SKM-1 treated with dmso at 0.1 percent for 144 hours (cell line): ENCODE data around the gene SLC29A2.

ENCODE experiments used
- DNase-seq: peaks from one replicate; lab custom pipeline; 2025; ENCODE audit not compliant: unreplicated experiment; lab: John Stamatoyannopoulos, UW

The SLC29A2 gene

DNA sequence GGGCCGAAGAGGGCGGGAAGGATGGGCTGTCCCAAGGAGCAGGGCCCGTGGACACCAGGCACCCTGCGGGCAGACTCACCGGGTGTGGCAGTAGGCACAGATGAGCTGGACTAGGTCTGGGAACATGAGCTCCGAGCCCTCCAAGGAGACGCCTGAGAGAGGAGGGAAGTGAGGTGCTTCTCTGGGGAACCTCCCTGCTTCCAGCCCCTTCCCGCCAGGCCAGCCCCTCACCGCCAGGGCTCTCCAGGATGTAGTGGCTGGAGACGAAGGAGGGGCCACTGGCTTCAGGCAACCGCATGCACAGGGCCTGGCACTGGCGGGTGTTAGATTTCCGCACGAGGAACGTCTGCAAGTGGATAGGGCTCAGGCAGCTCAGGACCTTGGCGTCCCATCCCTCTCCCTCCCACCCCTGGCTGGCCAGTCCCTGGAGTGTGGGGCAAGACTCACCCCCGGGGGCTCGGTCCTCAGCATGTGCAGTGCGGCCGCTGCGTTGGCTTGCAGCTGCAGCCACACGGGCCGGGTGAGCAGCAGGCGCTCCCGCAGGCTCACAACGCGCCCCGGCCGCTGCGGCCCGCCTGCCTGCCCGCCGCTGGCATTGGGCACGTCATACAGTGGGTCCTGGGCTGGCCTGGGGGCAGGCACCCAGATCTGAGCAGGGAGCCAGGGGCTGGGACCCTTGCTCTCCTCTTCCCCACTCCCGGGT, 35.9 kb downstream of the SLC29A2 start:
- peak; percentile 20 for DNase-seq

DNA sequence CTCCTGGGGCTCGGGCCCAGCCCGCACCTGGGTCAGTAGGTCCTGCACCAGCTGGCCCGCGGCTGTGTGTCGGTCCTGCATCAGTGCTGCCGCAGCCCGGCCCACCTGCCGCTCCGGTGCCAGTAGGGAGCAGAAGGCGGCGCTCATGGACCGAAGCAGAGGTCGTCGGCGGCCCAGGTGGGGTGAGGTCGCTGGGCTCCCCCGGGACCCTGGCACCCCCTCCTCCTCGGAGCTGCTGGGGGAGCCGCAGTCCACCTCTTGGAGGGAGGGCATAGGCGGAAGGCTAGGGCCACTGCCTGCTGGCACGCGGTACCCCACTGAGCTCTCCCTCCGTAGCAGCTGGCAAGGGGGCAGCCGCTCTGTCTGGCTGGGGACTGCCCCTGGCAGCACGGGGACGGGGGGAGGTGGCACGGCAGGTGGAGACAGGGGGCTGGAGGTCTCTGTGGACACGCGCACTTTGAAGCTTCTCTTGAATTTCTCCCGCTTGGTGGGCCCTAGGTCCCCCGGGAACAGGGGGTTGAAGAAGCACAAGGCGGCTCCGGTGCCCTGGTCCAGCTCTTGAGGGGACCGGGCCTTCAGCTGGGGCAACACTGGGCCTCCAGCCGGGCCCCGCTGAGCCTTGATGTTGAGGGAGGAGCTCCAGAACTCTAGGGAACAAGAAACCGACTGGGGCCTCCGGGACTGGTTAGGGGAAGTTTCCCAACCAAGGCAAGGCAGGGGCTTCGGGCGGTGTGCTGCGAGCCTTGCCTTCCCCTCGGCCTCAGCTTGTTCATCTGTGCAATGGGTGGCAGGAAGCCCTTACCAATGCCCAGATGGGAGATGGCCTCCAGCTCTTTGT, 36.7 kb downstream of the SLC29A2 start:
- DNase-seq = peak; percentile 62

DNA sequence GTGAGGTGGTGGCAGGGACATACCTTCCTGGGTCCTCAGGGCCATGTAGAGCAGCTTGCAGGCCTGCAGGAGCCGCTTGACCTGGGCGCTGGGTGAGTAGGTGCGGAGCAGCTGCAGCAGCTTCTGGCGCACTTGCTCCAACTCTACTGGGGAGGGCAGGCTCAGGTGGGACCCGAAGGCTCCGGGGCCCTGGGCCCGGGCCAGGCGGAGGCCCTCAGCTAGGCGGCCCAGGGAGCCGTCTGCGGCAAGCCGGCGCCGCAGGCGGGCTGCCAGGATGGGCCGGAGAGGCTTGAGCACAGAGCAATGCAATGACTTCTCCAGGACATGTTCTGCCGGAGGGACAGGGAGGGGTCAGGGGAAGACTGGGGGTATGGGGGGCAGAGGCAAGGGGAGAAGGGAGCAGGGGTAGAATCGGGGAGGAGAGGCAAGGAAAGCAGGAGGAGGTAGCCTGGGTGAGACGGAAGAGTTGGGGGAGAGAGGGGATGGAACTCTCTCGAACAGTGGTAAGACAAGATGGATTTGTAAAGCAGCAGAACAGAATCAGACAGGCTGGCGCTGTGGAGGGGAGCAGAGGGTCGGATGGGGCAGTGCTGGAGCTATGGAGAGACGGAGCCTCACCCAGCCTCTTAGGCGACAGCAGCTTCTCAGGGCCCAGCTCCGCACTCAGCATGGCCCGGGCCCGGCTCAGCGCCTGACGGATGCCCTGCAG, 37.5 kb downstream of the SLC29A2 start:
- DNase-seq = no peak

DNA sequence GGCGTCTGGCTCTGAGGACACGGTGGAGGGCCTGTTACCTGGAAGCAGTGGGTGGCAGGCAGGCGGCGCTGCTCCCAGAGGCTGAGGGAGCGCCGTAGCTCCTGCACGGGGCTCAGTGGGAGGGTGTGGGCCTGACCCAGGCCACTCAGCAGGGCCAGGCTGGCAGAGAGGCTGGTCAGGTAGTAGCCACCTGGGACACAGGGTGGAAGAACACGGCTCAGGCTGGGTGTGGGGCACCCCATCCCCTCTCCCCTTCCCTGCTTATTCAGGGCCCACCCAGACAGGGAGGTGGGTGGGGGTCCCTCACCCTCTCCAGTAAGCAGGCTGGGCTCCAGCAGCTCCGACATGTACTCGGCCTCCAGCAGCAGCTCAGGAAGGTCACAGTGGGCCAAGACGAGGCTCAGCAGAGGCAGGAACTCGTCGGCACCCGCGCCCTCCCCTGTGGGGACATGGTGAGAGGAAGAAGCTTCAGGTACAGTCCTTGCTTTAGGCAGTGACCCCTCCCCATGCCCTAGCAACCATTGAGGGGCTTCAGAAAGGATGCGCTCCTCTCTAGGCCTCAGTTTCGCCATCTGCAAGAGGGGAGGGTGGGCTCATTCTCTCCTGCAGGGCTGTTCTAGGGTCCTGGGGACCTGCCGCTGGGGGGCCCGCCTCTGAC, 38.2 kb downstream of the SLC29A2 start:
- DNase-seq = no peak

DNA sequence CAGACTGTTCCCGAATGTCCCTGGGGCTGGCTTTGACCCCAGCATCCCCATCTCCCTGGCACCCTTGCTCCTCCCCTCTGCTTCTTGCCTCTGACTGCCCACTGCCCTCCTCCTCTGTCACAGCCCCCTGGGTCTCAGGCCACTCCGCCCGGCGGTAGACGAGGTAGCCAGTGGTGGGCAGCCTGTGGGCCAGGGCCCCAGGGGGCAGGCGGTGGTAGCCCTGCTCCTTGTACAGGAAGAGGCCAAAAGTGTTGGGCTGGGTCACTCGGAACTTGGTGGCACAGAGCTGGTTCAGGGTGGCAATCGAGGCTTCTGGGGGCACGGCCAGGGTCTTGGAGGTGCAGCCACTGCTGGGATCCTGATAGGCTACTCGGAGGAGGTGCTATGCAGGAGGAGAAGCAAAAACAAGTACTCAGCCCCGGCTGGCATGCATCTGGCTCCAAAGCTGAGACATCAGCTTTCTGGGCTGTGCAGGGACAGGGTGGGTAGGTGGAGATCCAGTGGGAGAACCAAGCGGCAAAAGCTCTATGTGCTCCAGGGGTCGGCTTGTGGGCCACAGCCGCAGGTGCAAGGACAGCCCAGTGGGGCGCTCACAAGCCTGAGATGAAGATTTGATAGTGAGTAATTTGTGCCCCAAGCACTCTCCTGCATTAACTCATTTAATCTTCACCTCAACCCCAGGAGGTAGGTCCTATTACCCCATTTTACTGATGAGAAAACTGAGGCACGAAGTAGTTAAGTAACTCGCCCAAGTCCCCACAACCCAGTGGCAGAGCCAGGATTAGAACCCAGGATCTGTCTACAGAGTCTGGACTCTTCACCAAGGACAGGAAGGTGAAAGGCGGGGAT, 39.0 kb downstream of the SLC29A2 start:
- no peak for DNase-seq

DNA sequence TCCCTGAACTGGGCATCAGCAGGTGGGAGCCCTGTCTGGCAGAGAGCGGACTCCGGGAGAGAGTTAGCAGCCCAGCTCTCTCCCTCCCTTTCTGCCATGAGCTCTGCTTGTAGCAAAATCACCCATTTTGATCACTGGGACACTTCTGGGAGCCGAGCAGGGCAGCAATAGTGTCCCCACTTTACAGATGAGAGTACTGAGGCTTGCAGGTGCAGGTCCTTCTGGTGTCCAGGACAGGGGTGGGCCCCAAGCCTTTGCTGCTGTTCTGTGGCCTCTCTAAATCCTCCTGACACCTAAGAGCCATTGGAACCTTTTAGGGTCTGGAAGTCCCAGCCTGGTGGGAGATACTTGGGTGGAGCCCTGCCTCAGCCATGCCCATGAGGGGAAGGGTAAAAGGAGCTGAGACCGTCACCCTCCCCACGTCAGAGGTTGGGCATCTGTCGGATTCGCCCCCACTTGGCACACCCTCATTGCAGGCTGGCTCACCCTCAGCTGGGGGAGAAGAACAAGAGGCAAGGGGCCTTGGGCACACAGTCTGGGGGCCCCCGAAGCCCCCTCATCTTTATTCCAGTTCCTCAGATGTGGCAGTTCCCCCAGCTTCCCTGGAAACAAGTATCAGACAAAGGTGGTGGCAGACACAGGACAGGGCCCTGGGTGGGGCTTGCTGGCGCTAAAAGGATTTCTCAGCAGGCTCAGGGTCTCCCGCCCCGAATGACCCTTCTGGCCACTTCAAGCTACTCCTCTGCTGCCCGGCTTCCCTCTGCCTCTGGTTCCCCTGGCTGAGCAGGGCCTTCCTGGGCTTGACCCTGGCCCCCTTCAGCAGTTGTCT, 39.8 kb downstream of the SLC29A2 start:
- DNase-seq = no peak

DNA sequence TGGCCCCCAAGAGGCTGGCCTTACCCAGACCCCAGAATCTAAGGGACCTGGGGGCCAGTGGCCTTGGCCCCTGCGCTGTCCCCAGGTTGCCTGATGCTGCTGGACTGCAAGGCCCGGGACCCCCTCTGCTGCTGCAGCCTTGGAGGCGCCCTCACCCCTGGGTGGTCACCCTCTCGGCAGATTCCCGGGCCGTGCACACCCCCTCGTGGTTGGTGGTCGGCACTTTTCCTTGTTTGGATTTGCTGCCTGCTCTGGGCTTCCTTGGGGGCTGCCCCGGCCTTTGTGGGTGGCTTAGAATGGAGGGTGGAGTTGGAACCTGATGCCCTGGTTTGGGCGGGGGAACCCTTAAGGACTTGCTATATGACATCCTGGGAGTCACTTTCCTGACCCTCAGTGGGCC, 40.6 kb downstream of the SLC29A2 start:
- DNase-seq = no peak

DNA sequence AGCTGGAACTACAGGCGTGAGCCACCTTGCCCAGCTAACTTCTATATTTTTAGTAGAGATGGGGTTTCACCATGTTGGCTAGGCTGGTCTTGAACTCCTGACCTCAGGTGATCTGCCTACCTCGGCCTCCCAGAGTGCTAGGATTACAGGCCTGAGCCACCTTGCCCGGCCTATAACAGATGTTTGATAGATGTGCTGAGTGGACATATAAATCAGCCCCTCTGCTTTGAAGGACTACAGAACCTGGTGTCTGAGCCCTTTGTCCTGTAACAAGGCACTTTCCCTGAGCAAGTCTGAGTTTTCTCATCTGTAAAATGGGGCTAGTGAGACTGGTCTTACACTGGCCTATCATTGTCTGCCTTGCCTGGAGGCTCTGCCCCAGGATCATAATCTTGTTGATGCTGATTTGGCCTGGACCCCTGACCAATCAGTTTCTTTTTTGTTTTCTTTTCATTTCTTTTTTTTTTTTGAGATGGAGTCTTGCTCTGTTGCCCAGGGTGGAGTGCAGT, 42.3 kb downstream of the SLC29A2 start:
- no peak for DNase-seq

DNA sequence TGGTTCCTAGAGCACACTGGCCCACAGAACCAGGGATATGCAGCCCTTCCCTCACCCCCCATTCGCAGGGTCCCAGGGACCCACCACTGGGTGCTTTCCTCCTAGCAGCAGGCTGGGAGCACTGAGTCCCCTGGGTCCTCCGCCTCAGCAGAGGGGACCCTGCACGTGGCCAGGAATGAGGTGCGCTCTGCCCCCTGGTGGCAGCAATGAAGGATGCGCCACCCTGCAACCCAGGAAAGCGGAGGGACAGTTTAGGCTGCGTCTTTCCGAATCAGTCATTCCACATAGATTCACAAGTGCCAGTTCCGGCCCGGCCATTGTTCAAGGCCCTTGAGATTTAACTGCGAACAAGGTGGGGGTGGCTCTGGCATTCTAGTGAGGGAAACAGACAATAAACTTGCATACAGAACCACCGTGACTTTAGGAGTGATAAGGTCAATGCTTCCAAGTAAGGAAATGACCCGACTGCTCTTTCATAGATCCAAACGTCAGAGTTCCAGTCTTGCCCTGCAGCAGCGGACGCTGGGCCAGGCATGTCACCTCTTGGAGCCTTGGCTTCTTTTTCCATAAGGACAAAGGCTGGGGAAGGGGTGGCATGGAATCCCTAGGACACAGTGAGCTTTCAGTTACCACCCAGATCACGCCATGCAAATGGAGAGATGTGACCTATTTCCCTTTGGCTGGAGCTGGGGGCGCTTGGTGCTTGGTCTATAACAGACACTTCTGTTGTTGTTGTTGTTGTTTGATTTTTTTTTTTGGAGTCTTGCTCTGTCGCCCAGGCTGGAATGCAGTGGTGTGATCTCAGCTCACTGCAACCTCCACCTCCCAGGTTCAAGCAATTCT, 43.0 kb downstream of the SLC29A2 start:
- peak; percentile 71 for DNase-seq

DNA sequence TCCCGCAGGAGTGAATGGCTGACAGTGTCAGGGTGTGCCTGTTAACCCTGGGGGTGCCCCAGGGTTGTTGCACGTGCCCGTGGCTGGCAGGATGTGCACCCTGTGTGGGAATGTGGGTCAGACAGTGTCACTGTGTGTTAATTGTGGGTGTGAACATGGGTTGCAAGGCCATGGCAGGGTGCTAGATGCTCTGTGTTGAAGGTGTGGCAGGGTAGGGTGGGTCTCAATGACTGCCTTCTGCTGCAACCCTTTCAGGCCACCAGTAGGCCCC, 43.6 kb downstream of the SLC29A2 start:
- DNase-seq = no peak

DNA sequence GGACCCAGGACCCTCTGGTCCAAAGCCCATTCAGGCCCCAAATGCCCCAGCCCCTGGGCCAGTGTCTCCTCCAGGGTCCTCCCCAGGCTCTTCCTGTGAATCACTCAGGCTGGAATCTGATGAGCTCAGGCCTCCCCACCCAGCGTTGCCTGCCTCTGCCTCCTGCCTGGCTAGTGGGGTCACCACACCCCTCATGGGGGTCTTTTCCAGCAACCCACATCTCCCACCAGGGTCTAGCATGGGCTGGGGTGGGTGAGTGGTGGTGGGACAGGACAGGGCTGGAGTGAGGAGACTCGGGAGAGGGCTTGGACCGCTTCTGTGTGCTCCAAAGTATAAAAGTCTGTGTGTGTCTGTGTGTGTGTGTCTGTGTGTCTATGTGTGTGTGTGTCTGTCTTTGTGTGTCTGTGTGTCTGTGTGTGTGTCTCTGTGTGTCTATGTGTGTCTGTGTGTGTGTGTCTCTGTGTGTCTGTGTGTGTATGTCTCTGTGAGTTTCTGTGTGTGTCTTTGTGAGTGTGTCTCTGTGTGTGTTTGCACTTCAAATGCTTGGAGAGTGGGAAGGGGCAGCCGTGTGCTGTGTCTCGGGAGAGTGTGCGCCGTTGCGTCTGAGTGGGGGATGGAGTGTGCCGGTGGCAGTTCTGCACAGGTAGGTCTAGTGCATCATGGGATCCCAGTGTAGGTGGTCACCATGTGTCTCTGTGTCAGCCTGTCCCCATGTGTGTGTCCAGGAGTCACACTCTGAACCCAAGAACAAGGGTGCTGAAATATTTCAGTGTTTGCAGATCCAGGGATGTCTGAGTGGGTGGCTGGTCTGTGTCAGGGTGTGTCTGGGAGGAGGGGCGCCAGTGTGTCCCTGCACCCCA, 44.2 kb downstream of the SLC29A2 start:
- no peak for DNase-seq

DNA sequence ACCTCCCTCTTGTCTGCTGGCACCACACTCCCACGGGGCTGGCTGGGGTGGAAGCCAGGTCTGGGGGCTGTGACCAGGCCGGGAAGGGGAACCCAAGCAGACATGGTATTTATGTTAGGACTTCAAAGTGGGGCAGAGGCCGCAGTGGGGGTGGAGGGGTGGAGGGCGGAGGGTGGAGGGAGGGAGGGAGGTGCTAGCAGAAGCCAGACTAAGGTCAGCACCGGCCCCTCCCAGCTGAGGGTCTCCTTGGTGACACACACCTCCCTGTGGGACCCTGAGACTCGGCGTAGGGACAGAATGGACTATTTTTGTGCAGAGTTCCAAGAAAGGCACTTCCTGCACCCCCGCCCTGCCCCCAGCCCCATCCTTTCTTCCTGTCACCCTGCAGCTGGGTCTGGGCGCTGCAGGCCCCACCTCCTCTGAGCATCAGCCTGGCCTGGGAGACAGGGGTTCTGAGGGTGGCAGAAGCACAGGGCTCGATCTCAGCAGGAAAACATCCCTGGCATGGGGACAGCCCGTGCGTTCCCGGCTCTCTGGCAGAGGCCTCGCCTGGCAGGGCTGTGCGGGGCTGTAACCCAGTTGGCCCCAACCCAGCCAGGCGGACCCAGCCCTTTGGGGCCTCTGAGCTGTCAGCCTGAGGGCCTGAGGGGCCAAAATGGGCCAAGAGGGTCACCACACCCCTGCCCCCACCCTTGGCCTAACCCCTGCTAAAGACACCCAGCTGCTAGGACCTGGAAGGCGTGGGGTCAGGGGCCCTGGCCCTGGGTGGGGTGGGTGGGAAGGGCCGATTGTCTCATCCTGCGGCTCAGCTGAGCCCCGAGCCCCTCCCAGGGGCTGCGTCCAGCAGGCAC, 45.1 kb downstream of the SLC29A2 start:
- no peak for DNase-seq

DNA sequence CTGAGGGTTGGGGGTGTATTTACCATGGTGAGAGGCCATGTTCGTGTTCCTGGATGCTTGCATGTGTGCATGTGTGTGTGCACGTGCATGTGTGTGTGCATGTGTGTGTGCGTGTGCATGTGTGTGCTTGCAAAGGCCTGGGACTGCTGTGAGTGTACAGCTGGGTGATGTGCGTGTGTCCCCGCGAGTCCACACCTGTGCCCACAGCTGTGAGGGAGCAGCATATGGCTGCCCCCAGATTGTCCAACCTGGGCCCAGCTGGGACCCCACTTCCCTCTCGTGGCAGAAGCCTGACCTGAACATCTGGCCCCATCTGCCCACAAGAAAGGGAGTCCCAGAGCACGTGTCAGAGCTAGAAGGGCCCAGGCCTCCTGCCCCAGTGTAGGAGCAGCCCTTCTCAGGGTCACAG, 46.3 kb downstream of the SLC29A2 start:
- no peak for DNase-seq

DNA sequence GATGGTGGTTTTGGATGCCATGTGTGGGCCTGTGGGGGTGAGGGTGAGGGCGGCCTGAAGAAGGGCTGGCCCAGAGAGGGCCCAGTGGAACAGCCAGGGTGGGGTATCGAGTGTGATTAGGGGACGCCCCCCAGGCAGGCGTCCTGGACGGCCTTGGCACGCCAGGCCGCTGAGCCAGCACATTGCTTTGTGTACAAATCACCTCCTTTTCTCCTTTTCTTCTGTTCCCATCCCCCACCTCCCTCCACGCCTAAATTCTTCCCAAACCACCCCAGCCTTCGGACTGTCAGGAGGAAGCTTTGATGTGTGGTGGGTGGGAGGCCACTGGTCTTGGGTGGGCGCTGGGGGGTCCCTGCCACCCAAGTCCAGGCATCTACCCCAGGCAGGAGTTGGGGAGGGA, 46.9 kb downstream of the SLC29A2 start:
- DNase-seq = no peak

DNA sequence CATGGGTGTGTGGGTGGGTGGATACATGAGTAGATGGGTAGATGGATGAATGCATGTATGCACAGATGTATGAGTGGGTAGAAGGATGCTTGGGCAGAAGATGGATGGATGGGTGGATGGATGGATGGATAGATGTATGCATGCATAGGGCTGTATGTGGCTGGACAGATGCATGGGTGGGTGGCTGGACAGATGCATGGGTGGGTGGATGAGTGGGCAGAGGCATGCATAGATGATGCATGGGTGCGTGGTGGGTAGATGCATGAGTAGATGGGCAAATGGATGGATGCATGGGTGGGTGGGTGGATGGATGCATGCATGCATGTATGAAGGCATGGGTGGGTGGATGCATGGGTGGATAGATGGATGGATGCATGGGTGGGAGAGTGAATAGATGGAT, 47.9 kb downstream of the SLC29A2 start:
- no peak for DNase-seq

DNA sequence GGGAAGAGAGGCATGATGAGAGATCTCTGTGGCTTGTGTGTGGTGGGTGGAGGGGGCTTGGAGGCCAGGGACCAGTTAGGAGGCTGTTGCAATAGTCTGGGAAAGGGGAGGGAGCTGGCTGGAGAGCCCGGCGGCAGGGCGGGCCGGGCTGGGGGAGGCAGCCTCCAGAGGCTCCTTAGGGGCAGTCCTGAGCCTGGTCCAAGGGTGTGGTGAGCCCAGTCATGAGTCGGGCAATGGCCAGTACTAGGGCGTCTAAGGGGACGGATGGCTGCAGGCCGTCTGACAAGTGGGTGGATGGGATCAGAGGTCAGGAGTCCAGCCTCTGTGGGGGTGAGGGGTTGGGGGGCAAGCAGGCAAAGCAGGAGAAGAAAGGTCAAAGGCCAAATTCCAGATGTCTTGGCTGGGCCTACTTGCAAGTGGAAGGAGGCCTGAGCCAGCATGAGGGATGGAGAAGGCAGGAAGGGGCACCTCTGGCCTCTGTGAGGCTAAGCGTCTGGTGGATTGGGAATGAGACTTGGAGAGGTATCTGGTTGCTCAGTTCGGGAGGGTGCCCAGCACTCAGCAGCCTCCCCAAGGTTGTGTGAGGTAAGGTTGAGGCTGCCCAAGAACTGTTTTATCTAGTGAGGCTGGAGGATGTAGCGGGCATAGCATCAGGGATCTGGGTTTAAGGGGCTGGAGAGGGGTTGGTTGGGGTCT, 48.7 kb downstream of the SLC29A2 start:
- no peak for DNase-seq
